Upper lobe of left lung (tissue), 6 donors: Measurements from ENCODE around the gene SBF2. TPM values are rescaled to one million over a fixed set of nuclear protein-coding genes. Genes with fewer than 3 reads are reported as not detected.
A peak's percentile ranks its signal among the peaks of the same experiment; 100 is the strongest.

ENCODE experiments used
- ATAC-seq, 2 donors: fragments of 200-7000 bp; cut with Tn5 transposase; one replicate each; pipeline ENCODE4 v1.9.1; 2022; ENCODE audit warnings: mild to moderate bottlenecking in 2 of 2, moderate library complexity in 2 of 2; ENCODE audit not compliant: low FRiP score in 2 of 2
- DNase-seq, 2 donors: peaks; one replicate each; pipeline ENCODE4 v3.0.0-alpha.2; 2019 to 2020
- H3K27ac ChIP-seq, 4 donors: fragments of 200-600 bp; sonication (generic); one replicate each; pipeline ENCODE4 v1.5.1; 2016 to 2019
- H3K27me3 ChIP-seq, 4 donors: fragments of 200-600 bp; sonication (generic); one replicate each; pipeline ENCODE4 v1.5.1; 2017 to 2019
- H3K36me3 ChIP-seq, 4 donors: fragments of 200-600 bp; sonication (generic); one replicate each; pipeline ENCODE4 v1.5.1; 2016 to 2019
- H3K4me1 ChIP-seq, 4 donors: fragments of 200-600 bp; sonication (generic); one replicate each; pipeline ENCODE4 v1.5.1; 2018 to 2019
- H3K4me3 ChIP-seq, 4 donors: fragments of 200-600 bp; sonication (generic); one replicate each; pipeline ENCODE4 v1.5.1; 2017 to 2019; ENCODE audit warnings: mild to moderate bottlenecking in 2 of 4, moderate library complexity in 1 of 4
- H3K9me3 ChIP-seq, 4 donors: fragments of 200-600 bp; sonication (generic); one replicate each; pipeline ENCODE4 v1.5.1; 2018 to 2019
- CTCF ChIP-seq, 6 experiments: fragments of 450-650 bp in 4 of 6; fragments of 200-600 bp in 2 of 6; sonication (generic) in 2 of 6; IDR thresholded peaks; one replicate each; pipeline ENCODE4 v1.5.1; 2016 to 2019; ENCODE audit warnings: antibody characterized with exemption in 6 of 6
- EP300 ChIP-seq, 4 donors: sonication (generic); formaldehyde crosslinking; IDR thresholded peaks; one replicate each; pipeline ENCODE4 v1.5.1; 2017; ENCODE audit warnings: antibody characterized with exemption in 4 of 4, control low read depth in 2 of 4
- POLR2A ChIP-seq, 4 donors: fragments of 450-650 bp; IDR thresholded peaks; one replicate each; pipeline ENCODE4 v1.5.1; 2016 to 2017; ENCODE audit warnings: antibody characterized with exemption in 4 of 4, mild to moderate bottlenecking in 2 of 4
- POLR2AphosphoS5 ChIP-seq, 2 donors: sonication (generic); formaldehyde crosslinking; IDR thresholded peaks; one replicate each; pipeline ENCODE4 v1.5.1; 2017; ENCODE audit warnings: antibody characterized with exemption in 2 of 2
- WGBS, 2 donors: methylation state at CpG; one replicate each; pipeline ENCODE4 v1.1.5; 2017 to 2018; 5-methylcytosine and 5-hydroxymethylcytosine counted together
- total RNA-seq, 6 donors: library from RNA; depleted of rRNA in 4 of 6; stranded (reverse); fragments of >200 nt in 4 of 6; gene quantifications; one replicate each; pipeline versions ENCODE4 v1.1.0 to v1.2.1, GENCODE V29; 2016 to 2021
- donor health status: DM: no; HTN: no; CAD: no; lungs with moderate emphysema.
- donor health status: DM: no; HTN: yes; CAD: no; lungs with severe emphysema.

SBF2 gene
- total RNA-seq, 6 donors from 2014 or later, result 22.2 to 54.5 (median 41.2) TPM

- DNase-seq (no peak), ATAC-seq (no peak)
- Histone ChIP-seq H3K4me1 (no peaks in the 10 kb centered on the region), H3K4me3 (no peak overlapping the region), H3K27me3 (no peaks in the 10 kb centered on the region), H3K27ac (no peak overlapping the region), H3K9me3 (no peaks in the 10 kb centered on the region), H3K36me3 (peaks cover 0 to 5% (median 0%) of the 10 kb centered on the region in 4 donors)
- 86 to 89% methylated on average over 2 of the region's 2 CpGs for WGBS, 2 donors
- TF ChIP-seq POLR2AphosphoS5 (IDR thresholded peaks at IDR 0.05) (no peak), CTCF (IDR thresholded peaks at IDR 0.05) (no peak), EP300 (IDR thresholded peaks at IDR 0.05) (no peak), POLR2A (IDR thresholded peaks at IDR 0.05) (no peak)
Measured at GRCh38 chr11:10192036-10192435, 102.0 kb downstream of the SBF2 start.

- 81 to 91% methylated on average over 3 of the region's 3 CpGs for WGBS, 2 donors
- TF ChIP-seq CTCF (IDR thresholded peaks at IDR 0.05), result peak in 1 of 6 experiments; percentile 14
- TF ChIP-seq EP300 (IDR thresholded peaks at IDR 0.05), result no peak
- no peaks in the 10 kb centered on the region for H3K4me1 ChIP-seq
- DNase-seq, result no peak
- no peak overlapping the region for H3K27ac ChIP-seq
- ATAC-seq, result no peak
- H3K4me3 ChIP-seq, result no peak overlapping the region
- H3K36me3 ChIP-seq, result no peaks in the 10 kb centered on the region
- no peaks in the 10 kb centered on the region for H3K9me3 ChIP-seq
- no peaks in the 10 kb centered on the region for H3K27me3 ChIP-seq
Measured at GRCh38 chr11:10181811-10182210, 112.2 kb downstream of the SBF2 start.

- no peak for DNase-seq
- H3K4me3 ChIP-seq, result no peak overlapping the region
- no peaks in the 10 kb centered on the region for H3K9me3 ChIP-seq
- ATAC-seq, result no peak
- no peaks in the 10 kb centered on the region for H3K27me3 ChIP-seq
- no peak for TF ChIP-seq POLR2AphosphoS5 (IDR thresholded peaks at IDR 0.05)
- no peak for TF ChIP-seq CTCF (IDR thresholded peaks at IDR 0.05)
- TF ChIP-seq EP300 (IDR thresholded peaks at IDR 0.05), result no peak
- no peak for TF ChIP-seq POLR2A (IDR thresholded peaks at IDR 0.05)
- no peak overlapping the region for H3K27ac ChIP-seq
- H3K4me1 ChIP-seq, result peaks cover 0 to 14% (median 11%) of the 10 kb centered on the region in 4 donors
- no peaks in the 10 kb centered on the region for H3K36me3 ChIP-seq
Measured at GRCh38 chr11:10164621-10165020, 129.4 kb downstream of the SBF2 start.

- TF ChIP-seq POLR2AphosphoS5 (IDR thresholded peaks at IDR 0.05) (no peak), CTCF (IDR thresholded peaks at IDR 0.05) (no peak)
- no peak for ATAC-seq
- WGBS, 2 donors, result 87 to 96% methylated on average over 2 of the region's 2 CpGs
- Histone ChIP-seq H3K27ac (peak overlapping the region in 1 of 4 donors; percentile 23), H3K4me3 (no peak overlapping the region), H3K36me3 (no peaks in the 10 kb centered on the region), H3K27me3 (no peaks in the 10 kb centered on the region), H3K4me1 (peaks cover 0 to 14% (median 11%) of the 10 kb centered on the region in 4 donors), H3K9me3 (peaks cover 0 to 4% (median 3%) of the 10 kb centered on the region in 4 donors)
- DNase-seq, result no peak
Measured at GRCh38 chr11:10162222-10162621, 131.8 kb downstream of the SBF2 start.

- H3K4me3 ChIP-seq, result no peak overlapping the region
- no peak for ATAC-seq
- H3K27me3 ChIP-seq, result no peaks in the 10 kb centered on the region
- no peaks in the 10 kb centered on the region for H3K36me3 ChIP-seq
- peaks cover 0 to 14% (median 11%) of the 10 kb centered on the region in 4 donors for H3K4me1 ChIP-seq
- no peak overlapping the region for H3K27ac ChIP-seq
- no peak for DNase-seq
- 94% methylated on average over 2 of the region's 2 CpGs for WGBS, 2 donors
- H3K9me3 ChIP-seq, result peaks cover 0 to 4% (median 3%) of the 10 kb centered on the region in 4 donors
- TF ChIP-seq POLR2A (IDR thresholded peaks at IDR 0.05), result no peak
- TF ChIP-seq CTCF (IDR thresholded peaks at IDR 0.05), result no peak
- no peak for TF ChIP-seq EP300 (IDR thresholded peaks at IDR 0.05)
- TF ChIP-seq POLR2AphosphoS5 (IDR thresholded peaks at IDR 0.05), result no peak
Measured at GRCh38 chr11:10160350-10160749, 133.7 kb downstream of the SBF2 start.
